ENCODE measurements around the gene FHOD3.

FHOD3 gene

DNA sequence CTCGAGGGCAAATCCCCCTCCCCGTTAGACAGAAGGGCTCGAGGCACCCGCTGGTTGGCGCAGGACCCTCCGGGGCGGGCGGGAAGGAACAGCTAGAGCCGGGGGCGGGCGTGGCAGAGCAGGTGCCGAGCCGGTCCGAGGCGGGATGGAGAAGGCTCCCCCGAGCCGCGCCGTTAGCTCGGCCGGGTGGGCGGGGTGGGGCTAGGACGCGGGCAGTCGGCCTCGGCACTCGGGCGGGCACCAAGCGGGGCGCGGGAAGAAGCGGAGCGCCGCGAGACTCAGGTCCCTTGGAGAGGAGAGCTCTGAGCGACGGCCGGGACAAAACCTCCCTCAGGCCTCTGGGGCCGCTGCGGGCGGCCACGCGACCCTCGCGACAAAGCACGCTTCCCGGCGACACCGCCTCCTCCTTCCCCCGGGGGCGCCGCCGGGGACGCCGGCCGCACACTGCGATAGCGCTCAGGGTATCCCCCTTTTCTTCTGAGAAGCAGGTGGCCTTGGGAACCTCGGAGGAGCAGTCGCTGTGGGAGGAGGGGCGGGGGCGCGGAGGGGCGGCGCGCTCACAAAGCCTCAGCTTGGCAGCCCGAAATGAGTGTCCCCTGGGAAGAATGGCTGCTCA is 721 bp downstream of the FHOD3 start (continued):
- TF ChIP-seq, protein P1, sequence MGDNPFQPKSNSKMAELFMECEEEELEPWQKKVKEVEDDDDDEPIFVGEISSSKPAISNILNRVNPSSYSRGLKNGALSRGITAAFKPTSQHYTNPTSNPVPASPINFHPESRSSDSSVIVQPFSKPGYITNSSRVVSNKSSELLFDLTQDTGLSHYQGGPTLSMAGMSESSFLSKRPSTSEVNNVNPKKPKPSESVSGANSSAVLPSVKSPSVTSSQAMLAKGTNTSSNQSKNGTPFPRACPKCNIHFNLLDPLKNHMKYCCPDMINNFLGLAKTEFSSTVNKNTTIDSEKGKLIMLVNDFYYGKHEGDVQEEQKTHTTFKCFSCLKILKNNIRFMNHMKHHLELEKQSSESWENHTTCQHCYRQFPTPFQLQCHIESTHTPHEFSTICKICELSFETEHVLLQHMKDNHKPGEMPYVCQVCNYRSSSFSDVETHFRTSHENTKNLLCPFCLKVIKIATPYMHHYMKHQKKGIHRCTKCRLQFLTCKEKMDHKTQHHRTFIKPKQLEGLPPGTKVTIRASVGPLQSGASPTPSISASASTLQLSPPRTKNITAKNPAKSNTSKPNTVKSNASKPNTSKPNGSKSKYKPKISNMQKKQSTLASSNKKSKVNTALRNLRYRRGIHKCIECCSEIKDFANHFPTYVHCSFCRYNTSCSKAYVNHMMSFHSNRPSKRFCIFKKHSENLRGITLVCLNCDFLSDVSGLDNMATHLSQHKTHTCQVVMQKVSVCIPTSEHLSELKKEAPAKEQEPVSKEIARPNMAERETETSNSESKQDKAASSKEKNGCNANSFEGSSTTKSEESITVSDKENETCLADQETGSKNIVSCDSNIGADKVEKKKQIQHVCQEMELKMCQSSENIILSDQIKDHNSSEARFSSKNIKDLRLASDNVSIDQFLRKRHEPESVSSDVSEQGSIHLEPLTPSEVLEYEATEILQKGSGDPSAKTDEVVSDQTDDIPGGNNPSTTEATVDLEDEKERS (tag by site-specific recombination; IDR thresholded peaks at IDR 0.05) = no peak
- TF ChIP-seq, protein P2, sequence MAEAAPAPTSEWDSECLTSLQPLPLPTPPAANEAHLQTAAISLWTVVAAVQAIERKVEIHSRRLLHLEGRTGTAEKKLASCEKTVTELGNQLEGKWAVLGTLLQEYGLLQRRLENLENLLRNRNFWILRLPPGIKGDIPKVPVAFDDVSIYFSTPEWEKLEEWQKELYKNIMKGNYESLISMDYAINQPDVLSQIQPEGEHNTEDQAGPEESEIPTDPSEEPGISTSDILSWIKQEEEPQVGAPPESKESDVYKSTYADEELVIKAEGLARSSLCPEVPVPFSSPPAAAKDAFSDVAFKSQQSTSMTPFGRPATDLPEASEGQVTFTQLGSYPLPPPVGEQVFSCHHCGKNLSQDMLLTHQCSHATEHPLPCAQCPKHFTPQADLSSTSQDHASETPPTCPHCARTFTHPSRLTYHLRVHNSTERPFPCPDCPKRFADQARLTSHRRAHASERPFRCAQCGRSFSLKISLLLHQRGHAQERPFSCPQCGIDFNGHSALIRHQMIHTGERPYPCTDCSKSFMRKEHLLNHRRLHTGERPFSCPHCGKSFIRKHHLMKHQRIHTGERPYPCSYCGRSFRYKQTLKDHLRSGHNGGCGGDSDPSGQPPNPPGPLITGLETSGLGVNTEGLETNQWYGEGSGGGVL (tag by site-specific recombination; IDR thresholded peaks at IDR 0.05) = 0 out of 2 replicates have a peak, but pooled peaks have one; percentile 3
- TF ChIP-seq TCF7L2 (IDR thresholded peaks at IDR 0.05; ENCODE audit: borderline replicate concordance, low read depth, low read length) = no peak
- TF ChIP-seq HOXA7 (CRISPR knock-in tag; IDR thresholded peaks at IDR 0.05; ENCODE audit: borderline replicate concordance) = no peak
- no peak for TF ChIP-seq ZNF184 (tag by site-specific recombination; IDR thresholded peaks at IDR 0.05)
- TF ChIP-seq, protein P3, sequence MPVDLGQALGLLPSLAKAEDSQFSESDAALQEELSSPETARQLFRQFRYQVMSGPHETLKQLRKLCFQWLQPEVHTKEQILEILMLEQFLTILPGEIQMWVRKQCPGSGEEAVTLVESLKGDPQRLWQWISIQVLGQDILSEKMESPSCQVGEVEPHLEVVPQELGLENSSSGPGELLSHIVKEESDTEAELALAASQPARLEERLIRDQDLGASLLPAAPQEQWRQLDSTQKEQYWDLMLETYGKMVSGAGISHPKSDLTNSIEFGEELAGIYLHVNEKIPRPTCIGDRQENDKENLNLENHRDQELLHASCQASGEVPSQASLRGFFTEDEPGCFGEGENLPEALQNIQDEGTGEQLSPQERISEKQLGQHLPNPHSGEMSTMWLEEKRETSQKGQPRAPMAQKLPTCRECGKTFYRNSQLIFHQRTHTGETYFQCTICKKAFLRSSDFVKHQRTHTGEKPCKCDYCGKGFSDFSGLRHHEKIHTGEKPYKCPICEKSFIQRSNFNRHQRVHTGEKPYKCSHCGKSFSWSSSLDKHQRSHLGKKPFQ (tag by site-specific recombination; IDR thresholded peaks at IDR 0.05) = no peak
- no peak; the same call in 1 of the 2 replicates for TF ChIP-seq ZBTB48 (tag by site-specific recombination; IDR thresholded peaks at IDR 0.05)
- TF ChIP-seq, protein P4, sequence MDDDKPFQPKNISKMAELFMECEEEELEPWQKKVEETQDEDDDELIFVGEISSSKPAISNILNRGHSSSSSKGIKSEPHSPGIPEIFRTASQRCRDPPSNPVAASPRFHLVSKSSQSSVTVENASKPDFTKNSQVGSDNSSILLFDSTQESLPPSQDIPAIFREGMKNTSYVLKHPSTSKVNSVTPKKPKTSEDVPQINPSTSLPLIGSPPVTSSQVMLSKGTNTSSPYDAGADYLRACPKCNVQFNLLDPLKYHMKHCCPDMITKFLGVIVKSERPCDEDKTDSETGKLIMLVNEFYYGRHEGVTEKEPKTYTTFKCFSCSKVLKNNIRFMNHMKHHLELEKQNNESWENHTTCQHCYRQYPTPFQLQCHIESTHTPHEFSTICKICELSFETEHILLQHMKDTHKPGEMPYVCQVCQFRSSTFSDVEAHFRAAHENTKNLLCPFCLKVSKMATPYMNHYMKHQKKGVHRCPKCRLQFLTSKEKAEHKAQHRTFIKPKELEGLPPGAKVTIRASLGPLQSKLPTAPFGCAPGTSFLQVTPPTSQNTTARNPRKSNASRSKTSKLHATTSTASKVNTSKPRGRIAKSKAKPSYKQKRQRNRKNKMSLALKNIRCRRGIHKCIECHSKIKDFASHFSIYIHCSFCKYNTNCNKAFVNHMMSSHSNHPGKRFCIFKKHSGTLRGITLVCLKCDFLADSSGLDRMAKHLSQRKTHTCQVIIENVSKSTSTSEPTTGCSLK (tag by site-specific recombination; IDR thresholded peaks at IDR 0.05) = no peak
- peak; percentile 42 for TF ChIP-seq SP2 (tag by site-specific recombination; IDR thresholded peaks at IDR 0.05)
- no peak for TF ChIP-seq KLF10 (tag by site-specific recombination; IDR thresholded peaks at IDR 0.05)
- no peak for TF ChIP-seq ZNF658 (tag by site-specific recombination; IDR thresholded peaks at IDR 0.05)
- TF ChIP-seq, protein P5, sequence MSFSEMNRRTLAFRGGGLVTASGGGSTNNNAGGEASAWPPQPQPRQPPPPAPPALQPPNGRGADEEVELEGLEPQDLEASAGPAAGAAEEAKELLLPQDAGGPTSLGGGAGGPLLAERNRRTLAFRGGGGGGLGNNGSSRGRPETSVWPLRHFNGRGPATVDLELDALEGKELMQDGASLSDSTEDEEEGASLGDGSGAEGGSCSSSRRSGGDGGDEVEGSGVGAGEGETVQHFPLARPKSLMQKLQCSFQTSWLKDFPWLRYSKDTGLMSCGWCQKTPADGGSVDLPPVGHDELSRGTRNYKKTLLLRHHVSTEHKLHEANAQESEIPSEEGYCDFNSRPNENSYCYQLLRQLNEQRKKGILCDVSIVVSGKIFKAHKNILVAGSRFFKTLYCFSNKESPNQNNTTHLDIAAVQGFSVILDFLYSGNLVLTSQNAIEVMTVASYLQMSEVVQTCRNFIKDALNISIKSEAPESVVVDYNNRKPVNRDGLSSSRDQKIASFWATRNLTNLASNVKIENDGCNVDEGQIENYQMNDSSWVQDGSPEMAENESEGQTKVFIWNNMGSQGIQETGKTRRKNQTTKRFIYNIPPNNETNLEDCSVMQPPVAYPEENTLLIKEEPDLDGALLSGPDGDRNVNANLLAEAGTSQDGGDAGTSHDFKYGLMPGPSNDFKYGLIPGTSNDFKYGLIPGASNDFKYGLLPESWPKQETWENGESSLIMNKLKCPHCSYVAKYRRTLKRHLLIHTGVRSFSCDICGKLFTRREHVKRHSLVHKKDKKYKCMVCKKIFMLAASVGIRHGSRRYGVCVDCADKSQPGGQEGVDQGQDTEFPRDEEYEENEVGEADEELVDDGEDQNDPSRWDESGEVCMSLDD (tag by site-specific recombination; IDR thresholded peaks at IDR 0.05) = no peak
- TF ChIP-seq, protein P6, sequence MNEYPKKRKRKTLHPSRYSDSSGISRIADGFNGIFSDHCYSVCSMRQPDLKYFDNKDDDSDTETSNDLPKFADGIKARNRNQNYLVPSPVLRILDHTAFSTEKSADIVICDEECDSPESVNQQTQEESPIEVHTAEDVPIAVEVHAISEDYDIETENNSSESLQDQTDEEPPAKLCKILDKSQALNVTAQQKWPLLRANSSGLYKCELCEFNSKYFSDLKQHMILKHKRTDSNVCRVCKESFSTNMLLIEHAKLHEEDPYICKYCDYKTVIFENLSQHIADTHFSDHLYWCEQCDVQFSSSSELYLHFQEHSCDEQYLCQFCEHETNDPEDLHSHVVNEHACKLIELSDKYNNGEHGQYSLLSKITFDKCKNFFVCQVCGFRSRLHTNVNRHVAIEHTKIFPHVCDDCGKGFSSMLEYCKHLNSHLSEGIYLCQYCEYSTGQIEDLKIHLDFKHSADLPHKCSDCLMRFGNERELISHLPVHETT (tag by site-specific recombination; IDR thresholded peaks at IDR 0.05) = no peak
- no peak for TF ChIP-seq ZNF600 (tag by site-specific recombination; IDR thresholded peaks at IDR 0.05)
- TF ChIP-seq ZBTB7A (tag by site-specific recombination; IDR thresholded peaks at IDR 0.05; ENCODE audit: low read depth) = no peak
- TF ChIP-seq KLF16 (tag by site-specific recombination; IDR thresholded peaks at IDR 0.05) = no peak
- TF ChIP-seq, protein P7, sequence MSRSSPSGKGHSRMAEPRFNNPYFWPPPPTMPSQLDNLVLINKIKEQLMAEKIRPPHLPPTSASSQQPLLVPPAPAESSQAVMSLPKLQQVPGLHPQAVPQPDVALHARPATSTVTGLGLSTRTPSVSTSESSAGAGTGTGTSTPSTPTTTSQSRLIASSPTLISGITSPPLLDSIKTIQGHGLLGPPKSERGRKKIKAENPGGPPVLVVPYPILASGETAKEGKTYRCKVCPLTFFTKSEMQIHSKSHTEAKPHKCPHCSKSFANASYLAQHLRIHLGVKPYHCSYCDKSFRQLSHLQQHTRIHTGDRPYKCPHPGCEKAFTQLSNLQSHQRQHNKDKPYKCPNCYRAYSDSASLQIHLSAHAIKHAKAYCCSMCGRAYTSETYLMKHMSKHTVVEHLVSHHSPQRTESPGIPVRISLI (tag by site-specific recombination; IDR thresholded peaks at IDR 0.05) = no peak
- TF ChIP-seq, protein P8, sequence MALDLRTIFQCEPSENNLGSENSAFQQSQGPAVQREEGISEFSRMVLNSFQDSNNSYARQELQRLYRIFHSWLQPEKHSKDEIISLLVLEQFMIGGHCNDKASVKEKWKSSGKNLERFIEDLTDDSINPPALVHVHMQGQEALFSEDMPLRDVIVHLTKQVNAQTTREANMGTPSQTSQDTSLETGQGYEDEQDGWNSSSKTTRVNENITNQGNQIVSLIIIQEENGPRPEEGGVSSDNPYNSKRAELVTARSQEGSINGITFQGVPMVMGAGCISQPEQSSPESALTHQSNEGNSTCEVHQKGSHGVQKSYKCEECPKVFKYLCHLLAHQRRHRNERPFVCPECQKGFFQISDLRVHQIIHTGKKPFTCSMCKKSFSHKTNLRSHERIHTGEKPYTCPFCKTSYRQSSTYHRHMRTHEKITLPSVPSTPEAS (tag by site-specific recombination; IDR thresholded peaks at IDR 0.05) = no peak
- TF ChIP-seq ZNF394 (tag by site-specific recombination; IDR thresholded peaks at IDR 0.05; ENCODE audit: borderline replicate concordance) = no peak
- TF ChIP-seq ZNF221 (tag by site-specific recombination; IDR thresholded peaks at IDR 0.05; ENCODE audit: borderline replicate concordance) = no peak
- no peak for TF ChIP-seq ZSCAN30 (tag by site-specific recombination; IDR thresholded peaks at IDR 0.05)
- no peak for TF ChIP-seq ZNF24 (tag by site-specific recombination; IDR thresholded peaks at IDR 0.05)
- no peak for TF ChIP-seq ZXDB (tag by site-specific recombination; IDR thresholded peaks at IDR 0.05)
- no peak for TF ChIP-seq ZNF37A (tag by site-specific recombination; IDR thresholded peaks at IDR 0.05)
- no peak for TF ChIP-seq PRDM1 (tag by site-specific recombination; IDR thresholded peaks at IDR 0.05)
